Measurements from ENCODE around the gene SETD1B. TPM values are rescaled to one million over a fixed set of nuclear protein-coding genes. Genes with fewer than 3 reads are reported as not detected.
A peak's percentile ranks its signal among the peaks of the same experiment; 100 is the strongest.

Gene SETD1B
- polyA plus RNA-seq, 1 donor, result 15.4 TPM

DNA sequence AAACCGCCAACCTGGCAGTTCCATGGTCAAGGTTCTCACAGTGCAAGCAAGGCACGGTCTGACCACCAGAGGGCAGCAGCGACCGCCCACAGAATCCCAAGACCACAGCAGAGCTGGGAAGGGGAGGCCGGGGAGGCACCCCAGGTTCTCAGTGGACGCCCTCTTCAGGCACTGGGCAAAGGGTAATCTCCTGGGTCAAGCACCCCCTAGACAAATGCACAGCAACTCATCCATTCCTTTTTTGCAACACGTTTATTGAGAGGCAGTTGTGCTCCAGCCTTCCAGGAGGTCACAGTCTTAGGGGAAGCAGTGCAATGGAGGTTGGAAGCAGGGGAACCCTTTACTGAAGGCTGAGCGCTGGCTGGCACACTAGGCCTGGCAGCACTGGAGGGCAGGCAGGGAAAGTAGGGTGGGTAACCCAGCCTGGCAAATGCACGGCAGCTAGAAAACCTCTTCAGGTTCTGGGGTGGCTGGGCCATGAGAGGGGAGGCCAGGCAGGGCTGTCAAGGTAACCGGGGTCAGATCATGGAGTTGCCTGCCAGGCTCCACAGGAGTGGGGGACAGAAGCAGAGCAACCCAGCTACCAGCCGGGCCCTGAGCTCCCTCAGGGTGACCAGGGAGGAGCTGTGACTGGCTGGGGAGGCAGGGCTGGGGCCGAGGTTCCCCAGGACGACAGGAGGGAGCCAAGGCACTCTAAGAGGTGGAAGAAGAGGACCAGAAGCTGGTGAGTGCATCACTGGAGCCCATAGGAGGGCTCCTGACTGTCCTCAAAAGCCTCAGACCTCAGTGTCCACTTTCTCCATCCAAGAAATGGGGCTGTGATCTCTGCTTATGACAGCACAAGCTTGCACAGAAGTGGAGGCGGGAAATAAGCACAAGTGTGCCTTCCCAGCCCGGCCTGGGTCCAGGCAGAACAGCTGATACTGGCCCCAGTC is 8.5 kb upstream of the SETD1B start:
- peak; percentile 88 for DNase-seq

DNA sequence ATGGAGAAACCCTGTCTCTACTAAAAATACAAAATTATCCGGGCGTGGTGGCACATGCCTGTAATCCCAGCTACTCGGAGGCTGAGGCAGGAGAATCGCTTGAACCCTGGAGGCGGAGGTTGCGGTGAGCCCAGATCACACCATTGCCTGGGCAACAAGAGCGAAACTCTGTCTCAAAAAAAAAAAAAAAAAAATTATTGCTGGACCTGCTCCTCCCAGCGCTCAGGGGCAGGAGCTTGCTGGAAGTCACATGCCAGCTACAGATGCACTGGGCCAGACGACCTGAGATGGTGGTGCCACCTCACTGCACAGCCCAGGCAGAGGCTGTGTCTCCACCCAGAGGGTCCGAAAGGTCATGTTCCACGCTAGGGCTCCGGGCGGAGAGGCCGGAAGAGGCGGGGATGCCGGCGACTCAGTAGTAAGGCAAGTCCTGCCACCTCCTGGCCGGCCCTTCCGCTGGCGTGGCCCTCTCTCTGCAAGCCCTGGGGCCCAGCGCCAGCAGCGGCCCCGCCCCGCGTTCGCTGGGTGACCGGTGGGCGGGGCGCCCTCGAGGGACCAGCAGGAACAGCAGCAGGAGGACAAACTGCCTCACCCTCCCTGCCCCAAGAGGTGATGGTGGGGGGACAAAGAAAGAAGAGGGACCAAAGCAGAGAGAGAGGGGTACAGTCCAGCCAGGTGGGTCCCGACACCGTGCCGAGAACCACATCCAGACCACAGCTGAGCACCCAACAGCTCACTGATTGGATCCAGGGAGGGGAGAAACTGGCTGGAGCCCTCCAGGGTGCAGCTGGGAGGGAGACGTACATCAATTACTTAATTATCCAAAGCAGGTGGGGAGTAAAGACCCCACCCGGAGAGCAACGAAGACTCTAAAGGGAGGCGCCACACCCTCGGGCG is 6.7 kb upstream of the SETD1B start:
- DNase-seq, result no peak

- no peak for DNase-seq
These were observed 5.6 kb upstream of the SETD1B start for GRCh38 chr12:121797937-121798786.

- no peak for DNase-seq
These were observed 5.0 kb upstream of the SETD1B start for GRCh38 chr12:121798787-121799155.

- no peak for DNase-seq
These were observed 4.5 kb upstream of the SETD1B start for GRCh38 chr12:121799156-121799841.

- no peak for DNase-seq
These were observed 3.7 kb upstream of the SETD1B start for GRCh38 chr12:121799842-121800693.

GRCh38 chr12:121800694-121801594 is 2.9 kb upstream of the SETD1B start:
- DNase-seq, result no peak

DNA sequence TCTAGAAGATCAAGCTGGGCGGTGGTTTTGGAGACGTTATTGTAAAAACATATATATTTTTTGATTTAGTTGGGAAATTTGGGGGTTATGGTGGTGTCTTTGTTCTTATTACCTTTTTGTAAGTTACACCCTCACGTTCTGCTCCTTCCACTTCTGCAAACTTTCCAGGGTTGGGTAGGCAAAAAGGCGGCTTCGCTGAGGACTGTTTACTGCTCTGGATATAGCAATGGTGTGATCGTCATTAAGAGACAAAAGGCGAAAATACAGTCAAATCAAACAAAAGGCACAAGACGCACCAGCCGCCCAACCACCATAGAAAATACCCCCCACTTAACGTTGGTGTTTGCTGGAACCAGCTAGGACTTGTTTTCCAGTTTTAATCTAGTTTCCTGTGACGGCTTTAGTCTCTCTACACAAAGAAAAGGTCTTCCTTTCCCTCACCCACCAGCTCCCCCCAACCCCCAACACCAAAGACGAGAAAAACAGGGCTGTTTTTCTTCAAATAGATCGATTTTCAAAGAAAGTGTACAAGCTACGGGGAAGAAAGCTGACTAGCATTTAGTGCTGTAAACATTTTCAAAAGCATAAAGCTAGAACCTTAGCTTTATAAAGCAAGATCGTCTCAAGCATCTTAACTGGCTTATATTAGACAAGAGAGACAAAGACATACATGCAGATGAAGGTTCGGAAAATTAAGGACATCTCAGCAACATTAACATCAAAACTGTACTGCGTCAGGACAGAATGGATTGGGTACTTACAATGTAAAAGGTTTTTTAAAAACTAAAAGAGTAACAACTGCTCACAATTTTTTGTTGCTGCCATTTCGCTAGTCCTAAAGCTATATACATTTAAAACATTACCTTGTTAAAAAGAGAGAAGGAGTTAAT is 2.0 kb upstream of the SETD1B start:
- DNase-seq, result no peak

- no peak for DNase-seq
These were observed 1.3 kb upstream of the SETD1B start for GRCh38 chr12:121802485-121802842.

- DNase-seq, result peak; percentile 96
These were observed 738 bp upstream of the SETD1B start for GRCh38 chr12:121802843-121803698.

DNA sequence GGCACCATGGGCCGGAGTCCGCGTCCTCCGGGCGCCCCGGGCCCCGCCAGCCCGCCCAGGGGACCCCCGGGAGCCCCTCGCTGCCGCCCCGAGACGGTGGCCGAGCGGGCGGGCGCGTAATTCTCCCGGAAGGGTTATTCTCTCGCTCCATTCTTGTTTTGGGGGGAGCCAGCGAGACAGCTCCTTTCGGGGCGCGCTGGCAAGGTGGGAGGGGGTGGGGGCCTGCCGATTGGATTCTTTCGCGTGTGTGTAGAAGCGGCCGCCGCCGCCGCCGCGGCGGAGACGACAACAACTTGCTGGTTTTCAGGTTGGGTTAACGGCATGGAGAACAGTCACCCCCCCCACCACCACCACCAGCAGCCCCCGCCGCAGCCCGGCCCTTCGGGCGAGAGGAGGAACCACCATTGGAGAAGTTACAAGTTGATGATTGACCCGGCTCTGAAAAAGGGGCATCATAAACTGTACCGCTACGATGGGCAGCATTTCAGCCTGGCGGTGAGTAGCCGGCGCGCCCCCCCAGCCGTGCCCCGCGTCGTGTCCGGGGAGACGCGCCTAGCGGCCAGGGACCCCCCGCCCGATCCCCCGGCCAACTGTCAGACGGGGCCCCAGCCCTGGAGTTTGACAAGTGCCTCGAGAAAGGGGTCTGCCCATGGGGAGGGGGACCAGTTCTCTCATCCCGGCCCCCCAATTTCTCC is 755 bp downstream of the SETD1B start:
- no peak for DNase-seq

GRCh38 chr12:121805171-121806008 is 1.6 kb downstream of the SETD1B start:
- no peak for DNase-seq

- no peak for DNase-seq
These were observed 2.3 kb downstream of the SETD1B start for GRCh38 chr12:121806009-121806545.

- DNase-seq, result no peak
These were observed 3.0 kb downstream of the SETD1B start for GRCh38 chr12:121806546-121807423.

Data from left kidney (tissue), 2 donors.